NCI-H1694 (cell line): ENCODE results near the gene ZCWPW2.

Experiments used
- DNase-seq: peaks from one replicate; lab custom pipeline; 2025; lab: John Stamatoyannopoulos, UW

Gene ZCWPW2

GRCh38 chr3:28376424-28376823, 27.9 kb downstream of the ZCWPW2 start:
- no peak for DNase-seq

GRCh38 chr3:28386049-28386448, 37.5 kb downstream of the ZCWPW2 start:
- no peak for DNase-seq

- no peak for DNase-seq
These were observed 40.5 kb downstream of the ZCWPW2 start for GRCh38 chr3:28388978-28389377.

- no peak for DNase-seq
These were observed 50.7 kb downstream of the ZCWPW2 start for GRCh38 chr3:28399206-28399605.

- DNase-seq = no peak
These were observed 57.7 kb downstream of the ZCWPW2 start for GRCh38 chr3:28406241-28406640.

- no peak for DNase-seq
These were observed 100.9 kb downstream of the ZCWPW2 start for GRCh38 chr3:28449398-28449797.

GRCh38 chr3:28462866-28463265, 114.3 kb downstream of the ZCWPW2 start:
- DNase-seq = no peak

GRCh38 chr3:28467414-28467813, 118.9 kb downstream of the ZCWPW2 start:
- DNase-seq = no peak

- peak; percentile 18 for DNase-seq
These were observed 127.7 kb downstream of the ZCWPW2 start for GRCh38 chr3:28476194-28476593.

- DNase-seq = no peak
These were observed 128.2 kb downstream of the ZCWPW2 start for GRCh38 chr3:28476764-28477163.

- no peak for DNase-seq
These were observed 136.6 kb downstream of the ZCWPW2 start for GRCh38 chr3:28485164-28485563.

GRCh38 chr3:28495301-28495700, 146.8 kb downstream of the ZCWPW2 start:
- no peak for DNase-seq

- DNase-seq = no peak
These were observed 153.9 kb downstream of the ZCWPW2 start for GRCh38 chr3:28502397-28502937.

GRCh38 chr3:28504976-28505375, 156.5 kb downstream of the ZCWPW2 start:
- DNase-seq = no peak

- DNase-seq = no peak
These were observed 173.1 kb downstream of the ZCWPW2 start for GRCh38 chr3:28521663-28522062.

- no peak for DNase-seq
These were observed 193.8 kb downstream of the ZCWPW2 start for GRCh38 chr3:28542351-28542750.

GRCh38 chr3:28544236-28544635, 195.7 kb downstream of the ZCWPW2 start:
- no peak for DNase-seq

- DNase-seq = no peak
These were observed 196.3 kb downstream of the ZCWPW2 start for GRCh38 chr3:28544831-28545230.

GRCh38 chr3:28547677-28548076, 199.2 kb downstream of the ZCWPW2 start:
- DNase-seq = no peak

GRCh38 chr3:28553175-28553574, 204.7 kb downstream of the ZCWPW2 start:
- DNase-seq = no peak

GRCh38 chr3:28556195-28556594, 207.7 kb downstream of the ZCWPW2 start:
- no peak for DNase-seq

GRCh38 chr3:28564211-28564610, 215.7 kb downstream of the ZCWPW2 start:
- DNase-seq = no peak

GRCh38 chr3:28569357-28569756, 220.8 kb downstream of the ZCWPW2 start:
- DNase-seq = no peak

GRCh38 chr3:28574036-28574435, 225.5 kb downstream of the ZCWPW2 start:
- no peak for DNase-seq
